ENCODE data around the gene SON.

Gene SON

GRCh38 chr21:33559813-33560212 is 17.0 kb downstream of the SON start:
- no peak overlapping the region for H3K4me3 ChIP-seq (ENCODE audit: control insufficient read depth, low read depth, low read length)
- DNase-seq (ENCODE audit: low read depth) = no peak
- no peak for TF ChIP-seq CTCF (conservative IDR thresholded peaks at IDR 0.05; ENCODE audit: control insufficient read depth, insufficient read depth, low read depth, low read length)

- DNase-seq (ENCODE audit: low read depth) = no peak
- no peak for TF ChIP-seq CTCF (conservative IDR thresholded peaks at IDR 0.05; ENCODE audit: control insufficient read depth, insufficient read depth, low read depth, low read length)
- H3K4me3 ChIP-seq (ENCODE audit: control insufficient read depth, low read depth, low read length) = no peak overlapping the region
Measured at GRCh38 chr21:33560965-33561364, 18.1 kb downstream of the SON start.

- no peak for DNase-seq (ENCODE audit: low read depth)
- TF ChIP-seq CTCF (conservative IDR thresholded peaks at IDR 0.05; ENCODE audit: control insufficient read depth, insufficient read depth, low read depth, low read length) = no peak
- no peak overlapping the region for H3K4me3 ChIP-seq (ENCODE audit: control insufficient read depth, low read depth, low read length)
Measured at GRCh38 chr21:33561373-33561772, 18.5 kb downstream of the SON start.

- no peak for TF ChIP-seq CTCF (conservative IDR thresholded peaks at IDR 0.05; ENCODE audit: control insufficient read depth, insufficient read depth, low read depth, low read length)
- no peak overlapping the region for H3K4me3 ChIP-seq (ENCODE audit: control insufficient read depth, low read depth, low read length)
- DNase-seq (ENCODE audit: low read depth) = no peak
Measured at GRCh38 chr21:33562389-33562788, 19.6 kb downstream of the SON start.

GRCh38 chr21:33566514-33566913 is 23.7 kb downstream of the SON start:
- no peak overlapping the region for H3K4me3 ChIP-seq (ENCODE audit: control insufficient read depth, low read depth, low read length)
- no peak for DNase-seq (ENCODE audit: low read depth)
- TF ChIP-seq CTCF (conservative IDR thresholded peaks at IDR 0.05; ENCODE audit: control insufficient read depth, insufficient read depth, low read depth, low read length) = no peak

GRCh38 chr21:33567914-33568313 is 25.1 kb downstream of the SON start:
- H3K4me3 ChIP-seq (ENCODE audit: control insufficient read depth, low read depth, low read length) = no peak overlapping the region
- no peak for TF ChIP-seq CTCF (conservative IDR thresholded peaks at IDR 0.05; ENCODE audit: control insufficient read depth, insufficient read depth, low read depth, low read length)
- DNase-seq (ENCODE audit: low read depth) = no peak

- no peak for TF ChIP-seq CTCF (conservative IDR thresholded peaks at IDR 0.05; ENCODE audit: control insufficient read depth, insufficient read depth, low read depth, low read length)
- no peak overlapping the region for H3K4me3 ChIP-seq (ENCODE audit: control insufficient read depth, low read depth, low read length)
- DNase-seq (ENCODE audit: low read depth) = no peak
Measured at GRCh38 chr21:33568448-33568847, 25.6 kb downstream of the SON start.

All from fibroblast of mammary gland (primary cell).